VCaP (cell line): ENCODE results near the gene NT5DC3.

Experiments
- H3K27ac ChIP-seq: fragments of 450-650 bp; 2 replicates; pipeline ENCODE4 v1.5.1; 2017
- TF ChIP-seq, protein P1 (sequence below): fragments of 450-650 bp; conservative IDR thresholded peaks from 2 replicates; pipeline ENCODE4 v1.5.1; 2017; ENCODE audit warnings: mild to moderate bottlenecking, moderate library complexity

The NT5DC3 gene

DNA sequence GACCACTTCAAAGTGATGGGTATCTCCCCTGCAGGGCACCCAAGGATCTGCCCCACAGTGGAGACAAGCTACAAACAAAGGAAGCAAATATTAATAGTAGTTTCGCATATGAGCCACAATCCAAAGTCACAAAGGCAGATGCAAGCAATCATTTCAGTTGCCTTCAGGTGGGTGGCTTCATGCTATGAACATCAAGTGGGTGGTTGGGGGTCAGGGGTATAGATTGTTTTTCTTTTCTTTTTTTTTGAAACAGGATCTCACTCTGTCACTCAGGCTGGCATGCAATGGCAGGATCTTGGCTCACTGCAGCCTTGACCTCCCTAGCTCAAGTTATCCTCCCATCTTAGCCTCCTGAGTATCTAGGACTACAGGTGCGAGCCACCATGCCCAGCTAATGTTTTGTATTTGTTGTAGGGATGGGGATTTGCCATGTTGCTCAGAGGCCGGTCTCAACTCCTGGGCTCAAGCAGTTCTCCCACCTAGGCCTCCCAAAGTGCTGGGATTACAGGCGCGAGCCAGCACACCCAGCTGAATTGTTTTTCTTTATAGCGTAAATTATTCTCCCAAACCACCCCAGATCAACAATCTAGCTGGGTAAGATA is 13.4 kb upstream of the NT5DC3 start:
- TF ChIP-seq, protein P1, sequence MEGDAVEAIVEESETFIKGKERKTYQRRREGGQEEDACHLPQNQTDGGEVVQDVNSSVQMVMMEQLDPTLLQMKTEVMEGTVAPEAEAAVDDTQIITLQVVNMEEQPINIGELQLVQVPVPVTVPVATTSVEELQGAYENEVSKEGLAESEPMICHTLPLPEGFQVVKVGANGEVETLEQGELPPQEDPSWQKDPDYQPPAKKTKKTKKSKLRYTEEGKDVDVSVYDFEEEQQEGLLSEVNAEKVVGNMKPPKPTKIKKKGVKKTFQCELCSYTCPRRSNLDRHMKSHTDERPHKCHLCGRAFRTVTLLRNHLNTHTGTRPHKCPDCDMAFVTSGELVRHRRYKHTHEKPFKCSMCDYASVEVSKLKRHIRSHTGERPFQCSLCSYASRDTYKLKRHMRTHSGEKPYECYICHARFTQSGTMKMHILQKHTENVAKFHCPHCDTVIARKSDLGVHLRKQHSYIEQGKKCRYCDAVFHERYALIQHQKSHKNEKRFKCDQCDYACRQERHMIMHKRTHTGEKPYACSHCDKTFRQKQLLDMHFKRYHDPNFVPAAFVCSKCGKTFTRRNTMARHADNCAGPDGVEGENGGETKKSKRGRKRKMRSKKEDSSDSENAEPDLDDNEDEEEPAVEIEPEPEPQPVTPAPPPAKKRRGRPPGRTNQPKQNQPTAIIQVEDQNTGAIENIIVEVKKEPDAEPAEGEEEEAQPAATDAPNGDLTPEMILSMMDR, result no peak
- peak overlapping the region; percentile 86; the same call in 1 of the 2 replicates for H3K27ac ChIP-seq

- TF ChIP-seq, protein P1, result no peak
- H3K27ac ChIP-seq, result peak overlapping the region; percentile 86
Observed at GRCh38 chr12:103852498-103852997, 11.5 kb upstream of the NT5DC3 start.

DNA sequence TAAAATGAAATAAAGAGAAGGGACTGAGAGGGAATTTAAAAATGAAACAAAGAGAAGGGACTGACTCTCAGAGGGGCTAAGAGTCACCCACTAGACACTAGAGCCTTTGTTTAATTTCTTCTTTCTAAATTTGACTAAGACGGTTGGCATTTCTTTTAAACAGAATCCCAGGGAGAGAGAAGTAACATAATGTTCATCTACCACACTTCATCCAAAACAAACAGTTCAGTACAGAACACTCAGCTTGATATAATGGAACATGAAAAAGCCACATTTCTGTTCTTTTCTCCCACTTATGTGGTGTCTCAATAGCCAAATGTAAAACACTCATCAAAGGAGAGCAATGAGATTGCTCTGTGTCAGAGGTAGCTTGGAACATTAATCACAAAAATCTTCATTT is 10.1 kb upstream of the NT5DC3 start:
- TF ChIP-seq, protein P1, result no peak
- H3K27ac ChIP-seq, result peak overlapping the region; percentile 86

DNA sequence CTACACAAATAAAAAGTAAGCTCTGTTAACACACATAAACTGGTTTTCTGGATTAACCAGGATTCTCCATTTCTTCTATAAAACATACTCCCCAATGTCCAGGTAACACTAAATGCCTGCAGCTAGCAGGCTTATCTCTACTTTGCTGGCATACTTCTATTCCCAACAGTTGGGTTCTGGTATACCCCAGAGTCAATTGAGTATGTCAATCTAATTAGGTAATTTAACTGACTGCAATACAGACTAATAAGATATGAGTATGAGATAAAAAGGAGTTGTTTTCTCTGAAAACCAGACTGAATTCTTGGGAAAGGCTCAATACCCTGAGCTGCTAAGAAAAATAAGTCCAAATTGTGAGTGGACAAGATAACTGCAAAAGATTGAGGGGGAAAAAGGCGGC is 9.4 kb upstream of the NT5DC3 start:
- TF ChIP-seq, protein P1, result no peak
- peak overlapping the region; percentile 86 for H3K27ac ChIP-seq

GRCh38 chr12:103848917-103849491 is 8.0 kb upstream of the NT5DC3 start:
- TF ChIP-seq, protein P1, result no peak
- peak overlapping the region; percentile 86 for H3K27ac ChIP-seq

DNA sequence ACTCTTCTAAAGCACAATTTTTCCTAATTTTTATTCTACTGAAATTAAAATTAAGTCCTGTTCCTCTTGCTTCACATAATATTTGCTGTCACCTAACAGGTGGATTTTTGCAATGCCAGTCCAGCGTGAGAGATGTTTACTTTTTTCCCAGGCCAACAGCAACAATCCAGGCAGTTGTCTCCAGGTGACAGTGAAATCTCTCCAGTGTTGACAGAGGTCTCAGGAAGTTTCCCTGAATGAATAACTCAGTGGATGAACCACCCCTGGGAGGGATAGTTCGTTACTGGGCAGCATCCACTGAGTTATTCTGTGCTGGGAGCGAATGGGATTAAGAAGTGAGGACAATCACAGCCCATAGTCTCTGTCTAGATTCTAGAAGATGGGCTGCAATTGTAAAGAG is 7.1 kb upstream of the NT5DC3 start:
- TF ChIP-seq, protein P1, result no peak
- H3K27ac ChIP-seq, result peak overlapping the region; percentile 86

- no peak overlapping the region for H3K27ac ChIP-seq
- TF ChIP-seq, protein P1, result no peak
Observed at GRCh38 chr12:103846415-103846814, 5.4 kb upstream of the NT5DC3 start.
